ENCODE data around the gene SSR4.

Gene SSR4

GRCh38 chrX:153794018-153794896 lies at the start of gene SSR4, which contains the start of gene IDH3G:
Gene SSR4 (plus strand): TSS chrX:153794668. CDS start chrX:153794688, 20 bp downstream.
Gene IDH3G (minus strand): TSS chrX:153794375. CDS start chrX:153794326, 49 bp downstream.
- in situ Hi-C loops (cut with MboI; ENCODE audit: low sequenced_read_pairs) = no loop called here

GRCh38 chrX:153745067-153745433 lies 49.4 kb upstream of the SSR4 start:
- in situ Hi-C loops (cut with MboI; ENCODE audit: low sequenced_read_pairs) = loop anchor here (25.0 kb wide), 1 partner anchor 792 kb away; the partner anchor contains the start of genes G6PD and IKBKG

- in situ Hi-C loops (cut with MboI; ENCODE audit: low sequenced_read_pairs) = loop anchor here (25.0 kb wide), 1 partner anchor 791 kb away; the partner anchor contains the start of genes G6PD and IKBKG
These were observed 48.1 kb upstream of the SSR4 start for GRCh38 chrX:153746359-153746758.

- in situ Hi-C loops (cut with MboI; ENCODE audit: low sequenced_read_pairs) = loop anchor here (25.0 kb wide), 1 partner anchor 790 kb away; the partner anchor contains the start of genes G6PD and IKBKG
These were observed 47.5 kb upstream of the SSR4 start for GRCh38 chrX:153746991-153747390.

- in situ Hi-C loops (cut with MboI; ENCODE audit: low sequenced_read_pairs) = loop anchor here (25.0 kb wide), 1 partner anchor 788 kb away; the partner anchor contains the start of genes G6PD and IKBKG
These were observed 45.5 kb upstream of the SSR4 start for GRCh38 chrX:153749017-153749416.

GRCh38 chrX:153750127-153750774 lies 44.2 kb upstream of the SSR4 start:
- in situ Hi-C loops (cut with MboI; ENCODE audit: low sequenced_read_pairs) = no loop called here

- in situ Hi-C loops (cut with MboI; ENCODE audit: low sequenced_read_pairs) = no loop called here
These were observed 39.3 kb upstream of the SSR4 start for GRCh38 chrX:153755136-153755535.

- in situ Hi-C loops (cut with MboI; ENCODE audit: low sequenced_read_pairs) = no loop called here
These were observed 32.6 kb upstream of the SSR4 start for GRCh38 chrX:153761863-153762262.

GRCh38 chrX:153762626-153763173 lies 31.8 kb upstream of the SSR4 start:
- in situ Hi-C loops (cut with MboI; ENCODE audit: low sequenced_read_pairs) = no loop called here

- in situ Hi-C loops (cut with MboI; ENCODE audit: low sequenced_read_pairs) = no loop called here
These were observed 31.1 kb upstream of the SSR4 start for GRCh38 chrX:153763298-153763932.

- in situ Hi-C loops (cut with MboI; ENCODE audit: low sequenced_read_pairs) = no loop called here
These were observed 30.3 kb upstream of the SSR4 start, which contains the start of gene PLXNB3 for GRCh38 chrX:153763989-153764755. Gene PLXNB3 (plus strand): TSS chrX:153764249. CDS start chrX:153765536, 1,287 bp downstream.

- in situ Hi-C loops (cut with MboI; ENCODE audit: low sequenced_read_pairs) = no loop called here
These were observed 29.7 kb upstream of the SSR4 start for GRCh38 chrX:153764786-153765137.

GRCh38 chrX:153765138-153766079 lies 29.1 kb upstream of the SSR4 start:
- in situ Hi-C loops (cut with MboI; ENCODE audit: low sequenced_read_pairs) = no loop called here

GRCh38 chrX:153766098-153766817 lies 28.2 kb upstream of the SSR4 start:
- in situ Hi-C loops (cut with MboI; ENCODE audit: low sequenced_read_pairs) = no loop called here

GRCh38 chrX:153766871-153767673 lies 27.4 kb upstream of the SSR4 start:
- in situ Hi-C loops (cut with MboI; ENCODE audit: low sequenced_read_pairs) = no loop called here

GRCh38 chrX:153767674-153768055 lies 26.8 kb upstream of the SSR4 start:
- in situ Hi-C loops (cut with MboI; ENCODE audit: low sequenced_read_pairs) = no loop called here

- in situ Hi-C loops (cut with MboI; ENCODE audit: low sequenced_read_pairs) = no loop called here
These were observed 25.9 kb upstream of the SSR4 start for GRCh38 chrX:153768311-153769157.

All from HL-60/S4 (cell line).